Left kidney (tissue), 2 donors: Measurements from ENCODE around the gene CNPY4. TPM values are rescaled to one million over a fixed set of nuclear protein-coding genes. Genes with fewer than 3 reads are reported as not detected.

Experiments
- DNase-seq: peaks from one replicate; pipeline ENCODE4 v3.0.0-alpha.2; 2013
- polyA plus RNA-seq: library from polyadenylated mRNA; unstranded; fragments of 120-200 nt; gene quantifications from one replicate; pipeline ENCODE4 v1.2.1, GENCODE V29; 2013; ENCODE audit not compliant: insufficient read length

The CNPY4 gene
- polyA plus RNA-seq, 1 donor: 46.7 TPM

DNA sequence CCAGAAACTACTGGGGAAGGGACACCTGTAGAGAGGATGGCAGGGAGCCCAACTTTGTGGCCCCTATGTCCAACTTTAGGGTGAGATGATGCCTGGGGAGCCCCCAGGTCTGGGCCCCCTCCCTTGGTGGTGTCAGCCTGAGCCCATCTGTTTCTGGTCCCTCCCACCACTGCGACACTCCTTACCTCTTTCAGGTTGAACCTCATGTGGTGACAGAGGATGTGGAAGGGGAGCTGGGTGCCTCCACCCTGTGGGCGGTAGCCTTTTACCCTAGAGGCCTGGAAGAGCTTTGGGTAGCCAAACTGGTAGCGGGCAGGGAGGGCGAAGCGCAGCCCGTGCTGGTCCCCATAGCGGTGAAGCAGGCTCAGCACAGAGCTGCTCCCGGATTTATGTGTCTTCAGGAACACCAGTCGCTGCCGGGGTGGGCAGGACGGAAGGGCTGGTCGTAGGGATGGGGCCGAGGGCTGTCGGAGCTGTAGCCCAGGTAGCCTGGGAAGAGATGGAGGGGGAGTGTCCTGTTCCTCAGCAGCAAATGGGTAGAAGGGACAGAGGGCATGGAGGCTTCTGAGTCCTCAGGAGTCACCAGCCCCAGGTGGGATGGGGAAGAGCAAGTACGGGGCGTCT, 47.0 kb downstream of the CNPY4 start:
- DNase-seq: no peak

DNA sequence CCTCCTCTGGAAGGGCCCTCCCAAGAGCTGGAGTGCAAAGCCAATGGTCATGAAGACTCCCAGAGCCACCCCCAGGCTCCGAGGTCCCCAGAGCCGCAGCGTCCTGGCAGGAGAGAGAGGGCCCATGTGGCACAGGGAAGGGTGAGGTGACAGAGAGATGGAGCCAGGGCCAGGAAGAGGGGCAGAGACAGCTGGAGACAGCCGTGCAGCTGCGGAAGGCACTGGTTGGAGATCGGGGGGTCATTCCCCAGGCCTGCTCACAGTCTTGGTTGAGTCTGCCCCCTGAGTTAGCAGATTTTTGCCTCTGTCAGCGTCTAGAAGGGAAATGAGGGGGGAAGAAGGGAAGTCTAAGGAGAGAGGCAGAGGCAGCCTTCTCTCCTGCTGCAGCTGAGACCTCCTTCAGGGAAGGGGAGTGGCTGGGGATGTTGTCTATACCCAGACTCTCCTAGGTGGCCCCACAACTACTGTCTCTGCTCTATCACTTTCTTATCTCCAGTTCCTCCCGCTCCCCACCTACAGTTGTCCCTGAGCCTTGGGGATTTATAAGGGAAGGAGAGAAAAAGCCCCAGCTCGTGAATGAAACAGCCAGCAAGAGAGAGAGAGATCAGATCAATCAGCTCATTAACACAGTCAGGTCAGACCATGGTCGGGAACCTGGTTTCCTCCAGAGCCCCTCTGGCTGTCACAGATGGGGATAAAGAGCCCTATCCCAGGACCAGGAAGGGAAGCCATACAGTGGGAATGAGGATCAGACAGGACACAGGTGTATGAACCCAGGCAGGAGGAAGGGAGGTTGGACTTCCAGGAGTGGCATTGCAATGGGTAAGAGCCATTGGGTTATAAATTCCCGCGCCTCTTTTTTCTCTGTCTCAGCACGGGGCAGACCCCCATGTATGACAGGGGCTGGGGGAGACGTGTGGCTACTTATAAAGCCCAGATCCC, 47.8 kb downstream of the CNPY4 start:
- no peak for DNase-seq

DNA sequence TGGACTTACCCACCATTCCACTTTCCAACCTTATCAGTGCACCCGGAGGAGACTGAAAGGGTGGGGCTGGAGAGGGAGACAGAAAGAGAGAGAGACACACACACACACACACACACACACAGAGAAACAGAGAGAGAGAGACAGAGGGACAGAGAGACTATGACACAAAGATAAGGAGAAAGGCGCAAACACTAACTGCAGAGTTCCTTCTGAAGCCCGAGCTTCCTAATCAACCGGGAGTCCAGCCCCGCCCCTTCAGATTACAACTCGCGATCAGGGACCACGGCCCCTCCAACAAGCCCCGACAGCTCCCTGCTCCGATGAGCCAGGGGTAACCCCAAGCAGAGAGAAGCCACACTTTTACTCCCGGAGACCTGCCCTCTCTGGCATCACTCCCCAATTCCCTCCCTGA, 48.5 kb downstream of the CNPY4 start:
- no peak for DNase-seq

DNA sequence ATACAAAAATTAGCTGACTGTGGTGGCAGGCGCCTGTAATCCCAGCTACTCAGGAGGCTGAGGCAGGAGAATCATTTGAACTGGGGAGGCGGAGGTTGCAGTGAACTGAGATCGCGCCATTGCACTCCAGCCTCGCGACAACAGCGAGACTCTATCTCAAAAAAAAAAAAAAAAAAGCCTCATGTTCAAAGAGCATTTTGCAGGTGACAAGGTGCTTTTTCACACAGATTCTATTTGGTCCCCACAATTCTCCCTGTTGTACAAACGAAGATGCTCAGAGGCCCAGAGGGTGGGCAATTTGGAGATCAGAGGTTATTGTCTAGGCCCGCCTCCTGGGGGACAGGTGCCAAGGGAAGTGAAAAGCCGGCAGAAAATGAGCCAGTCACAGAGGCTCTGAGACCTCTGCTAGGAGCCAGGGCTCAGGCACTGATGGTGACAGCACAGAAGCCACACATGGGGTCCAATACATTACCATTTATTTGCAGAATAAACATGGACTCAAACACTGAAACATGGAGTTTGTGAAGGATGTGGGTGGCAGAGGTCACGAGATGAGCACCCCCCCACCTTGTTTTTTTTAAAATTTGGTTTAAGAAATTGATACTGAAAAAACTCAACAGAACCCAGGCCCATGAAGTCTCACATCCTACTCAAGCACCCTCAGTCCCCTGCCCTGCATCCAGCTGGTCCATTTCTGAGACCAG, 49.9 kb downstream of the CNPY4 start:
- DNase-seq: no peak

DNA sequence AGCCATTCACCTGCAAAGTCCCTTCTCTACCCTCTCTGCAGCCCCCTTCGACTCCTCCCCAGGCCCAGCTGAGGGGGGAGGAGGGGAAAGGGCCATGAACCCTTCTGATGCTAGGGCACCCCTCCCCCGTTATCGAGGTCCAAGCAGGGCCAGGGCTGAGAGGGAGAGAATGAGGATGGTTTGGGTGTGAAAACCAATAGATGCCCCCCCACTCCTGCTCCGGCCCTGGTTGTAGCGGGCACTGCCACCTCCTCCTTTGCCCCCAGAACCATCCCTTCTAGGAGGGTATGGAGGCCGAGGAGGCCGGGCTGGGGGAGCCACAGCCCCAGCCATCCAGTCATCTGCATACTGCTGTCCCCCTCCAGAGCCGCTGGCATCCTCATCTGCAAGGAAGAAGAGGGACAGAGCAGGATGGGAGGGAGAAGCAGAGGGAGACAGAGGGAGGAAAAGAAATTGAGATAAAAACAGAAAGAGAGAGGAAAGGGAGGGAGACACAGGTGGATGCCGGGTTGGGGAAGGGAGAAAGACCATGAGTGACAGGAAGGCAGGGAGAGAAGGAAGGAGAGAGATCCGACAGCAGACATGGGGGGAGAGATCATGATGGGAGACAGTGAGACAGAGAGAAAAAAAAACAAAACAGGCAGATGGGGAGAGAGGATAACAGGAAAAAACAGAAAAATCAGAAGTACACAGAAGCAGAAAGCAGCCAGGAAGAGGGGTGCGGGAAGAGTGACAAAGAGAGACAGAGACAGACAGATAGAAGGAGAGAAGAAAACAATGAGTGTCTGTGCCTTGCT, 50.9 kb downstream of the CNPY4 start:
- DNase-seq: no peak

DNA sequence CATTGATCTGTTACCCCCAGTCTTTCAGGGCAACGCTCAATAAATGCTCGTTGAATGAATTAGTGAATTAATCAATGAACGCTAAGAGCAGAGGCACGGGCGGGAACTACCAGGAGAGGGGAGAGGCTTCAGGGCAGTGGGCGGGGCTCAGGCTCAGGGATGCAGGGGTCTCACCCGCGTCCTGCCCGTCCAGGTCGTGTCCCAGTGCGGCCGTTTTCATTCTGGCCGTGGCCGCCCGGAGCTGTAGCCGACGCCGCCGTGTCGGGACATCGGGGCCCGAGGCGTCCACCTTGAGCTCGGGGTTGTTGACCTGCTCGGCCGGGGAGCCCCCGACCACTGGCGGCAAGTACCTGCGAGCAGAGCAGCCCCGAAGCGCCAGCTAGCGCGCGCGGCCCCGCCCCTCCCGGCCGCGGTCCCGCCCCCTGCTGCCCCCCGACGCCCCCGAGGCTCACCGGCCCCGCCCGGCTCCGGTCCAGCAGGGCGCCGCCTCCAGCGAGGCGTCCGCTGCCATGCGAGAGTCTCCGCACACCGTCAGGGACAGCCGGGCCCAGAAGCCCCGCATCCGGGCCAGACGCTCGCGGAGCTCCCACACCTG, 51.8 kb downstream of the CNPY4 start:
- no peak for DNase-seq

DNA sequence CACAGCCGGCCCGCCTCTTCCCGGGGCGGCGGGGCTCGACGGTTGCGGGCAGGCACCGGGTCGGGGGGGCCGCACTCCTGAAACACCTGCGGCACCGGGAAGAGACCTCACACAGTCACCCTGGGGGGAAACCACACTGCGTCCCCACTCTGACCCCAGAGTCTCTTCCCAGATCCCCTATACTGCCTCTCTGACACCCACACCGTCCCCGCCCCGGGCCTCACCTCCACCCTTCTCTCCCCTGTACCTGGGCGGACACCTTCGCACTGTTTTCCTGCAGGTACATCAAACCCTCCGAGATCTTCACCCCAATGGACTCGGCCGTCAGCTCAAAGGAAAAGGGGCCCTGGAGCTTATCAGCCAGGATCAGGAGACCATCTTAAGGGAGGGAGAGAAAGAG, 52.4 kb downstream of the CNPY4 start:
- DNase-seq: no peak

DNA sequence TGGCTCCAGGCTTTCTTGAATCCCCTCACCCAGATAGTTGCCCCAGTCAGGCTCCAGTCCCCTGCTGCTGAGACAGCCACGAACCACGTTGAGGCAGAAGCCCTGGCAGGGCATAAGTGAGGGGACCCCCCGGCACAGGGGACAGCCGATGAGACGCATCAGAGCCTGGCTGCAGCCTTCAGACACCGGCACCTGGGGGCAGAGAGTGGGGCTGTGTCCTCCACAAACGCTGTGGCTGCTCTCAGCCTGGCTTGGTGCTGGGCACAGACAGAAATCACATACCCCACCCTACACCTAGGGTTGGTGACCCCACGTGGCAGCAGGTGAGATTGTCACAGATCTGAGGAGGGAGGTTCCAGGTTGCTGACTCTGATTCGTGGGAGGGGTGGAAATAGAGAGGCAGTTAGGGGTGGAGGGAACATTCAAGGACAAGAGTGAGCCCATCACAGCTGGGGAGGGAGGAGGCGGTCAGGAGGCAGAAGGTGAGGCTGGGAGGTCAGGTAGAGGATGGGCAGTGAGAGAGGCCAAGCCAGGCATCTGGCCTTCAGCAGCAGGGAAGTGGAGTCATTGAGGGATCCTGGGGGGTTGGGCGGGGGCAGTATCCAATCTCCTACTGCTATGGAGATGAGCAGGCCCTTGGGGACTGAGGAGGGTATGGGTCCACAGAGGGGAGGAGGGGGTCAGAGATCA, 54.5 kb downstream of the CNPY4 start:
- DNase-seq: no peak

DNA sequence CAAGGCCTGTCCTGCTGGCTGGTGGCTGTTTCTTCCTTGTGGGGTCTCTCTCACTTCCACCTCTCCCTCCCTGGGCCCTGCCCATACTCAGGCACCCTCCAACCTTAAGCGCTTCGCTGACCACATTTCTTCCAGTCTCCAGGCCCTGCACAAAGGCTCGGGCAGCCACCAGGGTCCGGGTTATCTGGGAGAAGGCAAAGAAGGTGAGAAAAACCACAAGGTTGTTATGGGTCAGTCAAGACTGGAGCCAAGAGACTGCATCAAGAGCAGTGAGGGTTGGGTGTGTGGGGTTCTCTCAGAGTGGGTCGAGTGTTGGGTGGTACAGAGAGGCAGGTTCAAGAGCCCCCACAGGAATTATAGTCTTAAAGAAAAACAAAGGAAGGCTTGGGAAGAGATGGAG, 55.1 kb downstream of the CNPY4 start:
- DNase-seq: no peak

Other genes with a start within 250 kb of the CNPY4 start
- gene OR2AE1, start 242.6 kb upstream of the CNPY4 start, polyA plus RNA-seq: 0.22 TPM
- 37.0 TPM for gene TRIM4, start 200.1 kb upstream of the CNPY4 start, polyA plus RNA-seq
- 0.73 TPM for gene GJC3, start 190.0 kb upstream of the CNPY4 start, polyA plus RNA-seq
- gene AZGP1, start 143.6 kb upstream of the CNPY4 start, polyA plus RNA-seq: 51.8 TPM
- 76.7 TPM for gene ZKSCAN1, start 104.0 kb upstream of the CNPY4 start, polyA plus RNA-seq
- 24.7 TPM for gene ZSCAN21, start 69.9 kb upstream of the CNPY4 start, polyA plus RNA-seq
- 60.6 TPM for gene ZNF3, start 37.9 kb upstream of the CNPY4 start, polyA plus RNA-seq
- gene COPS6, start 30.7 kb upstream of the CNPY4 start, polyA plus RNA-seq: 126 TPM
- 177 TPM for gene MCM7, start 18.2 kb upstream of the CNPY4 start, polyA plus RNA-seq
- 33.2 TPM for gene AP4M1, start 18.0 kb upstream of the CNPY4 start, polyA plus RNA-seq
- 67.9 TPM for gene TAF6, start 276 bp upstream of the CNPY4 start, polyA plus RNA-seq
- gene MBLAC1, start 7.3 kb downstream of the CNPY4 start, polyA plus RNA-seq: 1.3 TPM
- gene LAMTOR4, start 29.3 kb downstream of the CNPY4 start, polyA plus RNA-seq: 91.2 TPM
- gene TRAPPC14, start 39.1 kb downstream of the CNPY4 start, polyA plus RNA-seq: 22.3 TPM
- gene GAL3ST4, start 49.0 kb downstream of the CNPY4 start, polyA plus RNA-seq: 6.2 TPM
- 11.5 TPM for gene GPC2, start 57.7 kb downstream of the CNPY4 start, polyA plus RNA-seq
- 30.7 TPM for gene STAG3, start 58.3 kb downstream of the CNPY4 start, polyA plus RNA-seq
- gene PVRIG, start 100.3 kb downstream of the CNPY4 start, polyA plus RNA-seq: 9.7 TPM
- gene SPDYE3, start 188.1 kb downstream of the CNPY4 start, polyA plus RNA-seq: 9.6 TPM
- gene PILRB, start 238.5 kb downstream of the CNPY4 start, polyA plus RNA-seq: 74.1 TPM